ENCODE measurements around the gene RPS3. TPM values are rescaled to one million over a fixed set of nuclear protein-coding genes. Genes with fewer than 3 reads are reported as not detected.
A peak's percentile ranks its signal among the peaks of the same experiment; 100 is the strongest.

The RPS3 gene
- total RNA-seq, 1 donor from 2014 or later = 4,635 TPM

GRCh38 chr11:75387736-75388294 is 11.5 kb upstream of the RPS3 start:
- no peaks in the 10 kb centered on the region for H3K9me3 Mint-ChIP-seq
- no peaks in the 10 kb centered on the region for H3K36me3 Mint-ChIP-seq (ENCODE audit: low read depth)
- ChIA-PET POLR2A (interaction anchor here (0.9 kb wide), 1 partner anchor 112 kb away, joined by 7 read pairs; no protein-coding TSS in a partner anchor), CTCF (interaction anchor here (1.9 to 9.8 kb wide), 5 partner anchors 12 to 145 kb away, joined by 4 to 177 read pairs (median 8); partner anchors contain the start of gene RPS3)
- ATAC-seq (ENCODE audit: low read depth) (no peak), DNase-seq (no peak)
- no peak for TF ChIP-seq CTCF (IDR thresholded peaks at IDR 0.05)
- H3K4me1 Mint-ChIP-seq = peaks cover 4% of the 10 kb centered on the region
- H3K4me3 Mint-ChIP-seq = no peak overlapping the region
- no peak overlapping the region for H3K27ac Mint-ChIP-seq
- intact Hi-C loops (cut with micrococcal nuclease) = loop anchor here (1.0 to 10.0 kb wide), 3 partner anchors 57 to 927 kb away; no protein-coding TSS in a partner anchor
- peaks cover 16% of the 10 kb centered on the region for H3K27me3 Mint-ChIP-seq

DNA sequence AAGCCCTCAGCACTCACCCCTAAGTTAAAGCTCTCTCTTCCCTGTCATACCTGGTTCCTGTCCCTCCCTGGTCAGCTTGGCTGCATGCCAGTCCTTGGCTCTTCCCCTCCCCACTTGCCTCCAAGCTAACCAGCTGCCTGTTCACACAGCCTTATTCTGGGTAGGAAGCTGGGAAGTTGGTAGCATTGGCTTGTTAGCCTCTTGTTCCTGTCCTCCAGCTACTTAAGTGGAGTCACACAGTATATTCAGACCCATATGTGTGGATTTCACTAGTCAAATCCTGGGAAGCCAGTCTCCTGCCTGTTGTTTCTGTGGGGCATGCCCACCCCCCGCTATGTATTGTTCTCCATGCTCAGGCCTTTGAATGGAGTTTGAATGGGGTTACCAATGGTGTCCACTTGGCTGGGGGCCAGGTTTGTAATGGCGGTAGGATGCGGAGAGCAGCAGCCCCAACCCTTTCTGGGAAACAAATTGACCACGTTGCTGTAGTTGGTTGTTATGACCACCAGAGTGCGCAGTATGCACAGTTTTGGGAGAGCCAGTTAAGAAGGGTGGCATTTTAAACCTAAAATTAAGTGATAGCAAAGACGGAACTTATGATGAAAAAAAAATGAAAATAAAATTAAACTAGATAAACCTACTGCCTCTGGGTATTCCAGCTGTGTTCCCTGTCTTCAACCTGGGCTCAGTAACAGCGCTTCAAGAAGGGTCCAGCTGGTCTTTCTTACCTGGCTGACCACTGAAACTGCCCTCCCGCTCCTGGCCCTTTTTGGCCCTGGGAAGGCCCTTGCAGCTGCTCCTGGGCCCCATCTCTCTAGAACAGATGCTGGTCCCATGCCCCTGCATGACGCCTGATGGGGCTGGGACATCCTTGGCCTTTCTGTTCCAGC is 10.7 kb upstream of the RPS3 start:
- POLR2A ChIA-PET = no interaction called here
- H3K4me1 Mint-ChIP-seq = peaks cover 4% of the 10 kb centered on the region
- peaks cover 16% of the 10 kb centered on the region for H3K27me3 Mint-ChIP-seq

DNA sequence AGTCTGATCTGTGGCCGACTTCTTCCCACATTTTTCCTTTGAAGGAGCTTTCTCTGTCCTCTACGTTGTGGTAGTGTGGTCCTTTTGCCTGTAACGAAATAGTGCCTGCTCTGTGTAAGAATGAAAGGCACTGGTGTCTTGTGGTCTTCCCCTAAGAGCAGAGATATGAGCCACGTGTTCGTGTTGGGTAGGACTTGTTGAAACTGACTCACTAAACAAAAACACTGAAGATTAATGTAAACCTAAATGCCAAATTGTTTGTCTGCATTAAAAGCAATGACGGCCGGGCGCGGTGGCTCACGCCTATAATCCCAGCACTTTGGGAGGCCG is 10.1 kb upstream of the RPS3 start:
- H3K4me1 Mint-ChIP-seq = peaks cover 4% of the 10 kb centered on the region
- H3K4me3 Mint-ChIP-seq = no peak overlapping the region
- no peaks in the 10 kb centered on the region for H3K36me3 Mint-ChIP-seq (ENCODE audit: low read depth)
- CTCF ChIA-PET = interaction anchor here (0.9 to 9.8 kb wide), 8 partner anchors 8 to 144 kb away, joined by 3 to 177 read pairs (median 4); partner anchors contain the start of genes GDPD5 and RPS3
- POLR2A ChIA-PET = no interaction called here
- H3K27me3 Mint-ChIP-seq = peaks cover 16% of the 10 kb centered on the region
- intact Hi-C loops (cut with micrococcal nuclease) = loop anchor here (10.0 kb wide), 1 partner anchor 926 kb away; no protein-coding TSS in a partner anchor
- H3K27ac Mint-ChIP-seq = no peak overlapping the region
- no peaks in the 10 kb centered on the region for H3K9me3 Mint-ChIP-seq
- DNase-seq (no peak), ATAC-seq (ENCODE audit: low read depth) (no peak)
- no peak for TF ChIP-seq CTCF (IDR thresholded peaks at IDR 0.05)

More for the DNA sequence above, 10.7 kb upstream of the RPS3 start:
- no peak for TF ChIP-seq CTCF (IDR thresholded peaks at IDR 0.05)
- Mint-ChIP-seq H3K27ac (no peak overlapping the region), H3K9me3 (no peaks in the 10 kb centered on the region), H3K36me3 (ENCODE audit: low read depth) (no peaks in the 10 kb centered on the region), H3K4me3 (no peak overlapping the region)
- CTCF ChIA-PET = interaction anchor here (0.9 to 9.8 kb wide), 9 partner anchors 9 to 145 kb away, joined by 3 to 177 read pairs (median 4); partner anchors contain the start of genes GDPD5 and RPS3
- DNase-seq (peak; percentile 33), ATAC-seq (ENCODE audit: low read depth) (peak; percentile 92)
- intact Hi-C loops (cut with micrococcal nuclease) = loop anchor here (1.0 to 10.0 kb wide), 3 partner anchors 57 to 926 kb away; no protein-coding TSS in a partner anchor

GRCh38 chr11:75389925-75390324 is 9.4 kb upstream of the RPS3 start:
- intact Hi-C loops (cut with micrococcal nuclease) = loop anchor here (10.0 kb wide), 3 partner anchors 435 to 995 kb away; partner anchors contain the start of gene PGM2L1
- Mint-ChIP-seq H3K27ac (no peak overlapping the region), H3K4me3 (no peak overlapping the region), H3K9me3 (no peaks in the 10 kb centered on the region), H3K36me3 (ENCODE audit: low read depth) (no peaks in the 10 kb centered on the region), H3K27me3 (peaks cover 12% of the 10 kb centered on the region), H3K4me1 (no peaks in the 10 kb centered on the region)
- POLR2A ChIA-PET = interaction anchor here (0.6 kb wide), 1 partner anchor 10 kb away, joined by 3 read pairs; no protein-coding TSS in a partner anchor
- no peak for DNase-seq
- CTCF ChIA-PET = interaction anchor here (1.2 to 5.3 kb wide), 5 partner anchors 8 to 143 kb away, joined by 3 to 34 read pairs (median 4); partner anchors contain the start of gene RPS3
- no peak for ATAC-seq (ENCODE audit: low read depth)
- TF ChIP-seq CTCF (IDR thresholded peaks at IDR 0.05) = no peak
